Natural killer cell (primary cell): ENCODE results near the gene ATP9A. TPM values are rescaled to one million over a fixed set of nuclear protein-coding genes. Genes with fewer than 3 reads are reported as not detected.

Experiments
- ATAC-seq, 3 donors: fragments of 150-1000 bp in 2 of 3; fragments of 200-7000 bp in 1 of 3; cut with Tn5 transposase; 1 replicate in 1 of 3; 2 replicates in 2 of 3; pipeline ENCODE4 v1.10.0; 2021; ENCODE audit warnings: mild to moderate bottlenecking in 2 of 3, moderate library complexity in 2 of 3
- DNase-seq, 2 donors: peaks; one replicate each; pipeline versions ENCODE4 v3.0.0 to v3.0.0-alpha.2; 2013 to 2021; ENCODE audit warnings: mixed read lengths in 1 of 2
- H3K27ac ChIP-seq: one replicate; pipeline ENCODE4 v1.5.1; 2013; ENCODE audit warnings: mild to moderate bottlenecking, low read length
- H3K27me3 ChIP-seq: one replicate; pipeline ENCODE4 v1.6.1; 2013; ENCODE audit warnings: low read length; ENCODE audit not compliant: control insufficient read depth, insufficient read depth
- H3K36me3 ChIP-seq: one replicate; pipeline ENCODE4 v1.6.1; 2013; ENCODE audit warnings: low read length; ENCODE audit not compliant: control insufficient read depth, insufficient read depth
- H3K4me1 ChIP-seq: one replicate; pipeline ENCODE4 v1.6.1; 2013; ENCODE audit warnings: low read length; ENCODE audit not compliant: control insufficient read depth, insufficient read depth
- H3K4me3 ChIP-seq: one replicate; pipeline ENCODE4 v1.5.1; 2013; ENCODE audit warnings: low read length
- H3K9me3 ChIP-seq: one replicate; pipeline ENCODE4 v1.6.1; 2013; ENCODE audit warnings: low read length; ENCODE audit not compliant: control insufficient read depth, insufficient read depth
- H3K27ac Mint-ChIP-seq, 2 donors: one replicate each; pipeline ENCODE4 v1.8.0; 2022; ENCODE audit warnings: mild to moderate bottlenecking in 2 of 2, mixed read lengths in 2 of 2, moderate library complexity in 1 of 2
- H3K27me3 Mint-ChIP-seq, 2 donors: one replicate each; pipeline ENCODE4 v1.8.0; 2022; ENCODE audit warnings: low read depth in 2 of 2, mixed read lengths in 2 of 2
- H3K36me3 Mint-ChIP-seq: one replicate; pipeline ENCODE4 v1.8.0; 2022; ENCODE audit warnings: mixed read lengths
- H3K4me1 Mint-ChIP-seq, 2 donors: one replicate each; pipeline ENCODE4 v1.8.0; 2022; ENCODE audit warnings: mixed read lengths in 2 of 2
- H3K4me3 Mint-ChIP-seq: one replicate; pipeline ENCODE4 v1.8.0; 2022; ENCODE audit warnings: mild to moderate bottlenecking, moderate library complexity, mixed read lengths
- H3K9me3 Mint-ChIP-seq, 2 donors: one replicate each; pipeline ENCODE4 v1.8.0; 2022; ENCODE audit warnings: mixed read lengths in 2 of 2
- CTCF ChIP-seq: fragments of 200-600 bp; IDR thresholded peaks from one replicate; pipeline ENCODE4 v1.8.0; 2022; ENCODE audit warnings: antibody characterized with exemption
- WGBS: methylation state at CpG from one replicate; pipeline ENCODE4 v1.1.7; 2013; ENCODE audit warnings: missing lambda C conversion rate; ENCODE audit not compliant: insufficient coverage; 5-methylcytosine and 5-hydroxymethylcytosine counted together
- intact Hi-C: fragments of 100-400 bp; cut with micrococcal nuclease; formaldehyde crosslinking; loops from one replicate; pipeline ENCODE4 v1.14.2; 2022
- total RNA-seq, 4 donors: library from RNA; stranded (reverse); fragments of 120-200 nt in 1 of 4; gene quantifications; one replicate each; pipeline versions ENCODE4 v1.2.3 to v1.2.4, GENCODE V29; 2013 to 2022

ATP9A gene
- total RNA-seq, 3 donors from 2014 or later (not counting 1 experiment from before 2014, with no cell fraction given) = 1.4 to 46.8 (median 1.9) TPM

GRCh38 chr20:51679254-51679921 is 88.8 kb downstream of the ATP9A start:
- ATAC-seq (no peak), DNase-seq (no peak)
- no peaks in the 10 kb centered on the region for H3K9me3 ChIP-seq
- no peak overlapping the region for H3K4me3 ChIP-seq
- H3K27ac Mint-ChIP-seq = no peak overlapping the region
- no peak overlapping the region for H3K27ac ChIP-seq
- no peaks in the 10 kb centered on the region for H3K36me3 ChIP-seq
- H3K27me3 ChIP-seq = no peaks in the 10 kb centered on the region
- no peaks in the 10 kb centered on the region for H3K9me3 Mint-ChIP-seq
- H3K36me3 Mint-ChIP-seq = no peaks in the 10 kb centered on the region
- intact Hi-C loops = no loop called here
- H3K4me3 Mint-ChIP-seq = no peak overlapping the region
- H3K4me1 ChIP-seq = no peaks in the 10 kb centered on the region
- no peaks in the 10 kb centered on the region for H3K27me3 Mint-ChIP-seq
- TF ChIP-seq CTCF = no peak
- H3K4me1 Mint-ChIP-seq = no peaks in the 10 kb centered on the region
- 88% methylated on average over 13 of the region's 13 CpGs for WGBS

- no peak for TF ChIP-seq CTCF
- Mint-ChIP-seq H3K4me3 (no peak overlapping the region), H3K27me3 (no peaks in the 10 kb centered on the region), H3K4me1 (no peaks in the 10 kb centered on the region), H3K27ac (no peak overlapping the region), H3K9me3 (no peaks in the 10 kb centered on the region), H3K36me3 (no peaks in the 10 kb centered on the region)
- H3K4me3 ChIP-seq = no peak overlapping the region
- intact Hi-C loops = no loop called here
- no peaks in the 10 kb centered on the region for H3K9me3 ChIP-seq
- WGBS = 91% methylated on average over 16 of the region's 16 CpGs
- no peaks in the 10 kb centered on the region for H3K36me3 ChIP-seq
- ATAC-seq (no peak), DNase-seq (no peak)
- H3K27me3 ChIP-seq = no peaks in the 10 kb centered on the region
- H3K4me1 ChIP-seq = no peaks in the 10 kb centered on the region
- H3K27ac ChIP-seq = no peak overlapping the region
Measured at GRCh38 chr20:51678026-51678697, 90.0 kb downstream of the ATP9A start.

GRCh38 chr20:51668947-51669346 is 99.2 kb downstream of the ATP9A start:
- no peak overlapping the region for H3K27ac ChIP-seq
- no peaks in the 10 kb centered on the region for H3K9me3 ChIP-seq
- no peaks in the 10 kb centered on the region for H3K9me3 Mint-ChIP-seq
- H3K27me3 ChIP-seq = no peaks in the 10 kb centered on the region
- H3K36me3 Mint-ChIP-seq = peaks cover 25% of the 10 kb centered on the region
- no peak overlapping the region for H3K4me3 ChIP-seq
- H3K27me3 Mint-ChIP-seq = no peaks in the 10 kb centered on the region
- peak overlapping the region; percentile 25 to 61 for H3K27ac Mint-ChIP-seq
- H3K36me3 ChIP-seq = no peaks in the 10 kb centered on the region
- peak overlapping the region; percentile 2 for H3K4me3 Mint-ChIP-seq
- H3K4me1 Mint-ChIP-seq = peaks cover 37 to 46% of the 10 kb centered on the region in 2 donors
- ATAC-seq = no peak
- H3K4me1 ChIP-seq = peaks cover 35% of the 10 kb centered on the region
- TF ChIP-seq CTCF = no peak
- intact Hi-C loops = loop anchor here (10.0 kb wide), 1 partner anchor 144 kb away; no protein-coding TSS in a partner anchor
- WGBS = 90% methylated on average over 6 of the region's 7 CpGs
- no peak for DNase-seq
